GM12878 (cell line): Measurements from ENCODE around the gene LIFR.

Experiments
- HDAC6 ChIP-seq: fragments of 200-600 bp; sonication (generic); IDR thresholded peaks from one replicate; pipeline ENCODE4 v1.8.0; 2017; ENCODE audit warnings: antibody characterized with exemption; ENCODE audit not compliant: unreplicated experiment
- POLR2AphosphoS5 ChIP-seq: IDR thresholded peaks from 2 replicates; pipeline ENCODE4 v1.6.1; 2011; ENCODE audit warnings: mild to moderate bottlenecking, low read length, inconsistent platforms

DNA sequence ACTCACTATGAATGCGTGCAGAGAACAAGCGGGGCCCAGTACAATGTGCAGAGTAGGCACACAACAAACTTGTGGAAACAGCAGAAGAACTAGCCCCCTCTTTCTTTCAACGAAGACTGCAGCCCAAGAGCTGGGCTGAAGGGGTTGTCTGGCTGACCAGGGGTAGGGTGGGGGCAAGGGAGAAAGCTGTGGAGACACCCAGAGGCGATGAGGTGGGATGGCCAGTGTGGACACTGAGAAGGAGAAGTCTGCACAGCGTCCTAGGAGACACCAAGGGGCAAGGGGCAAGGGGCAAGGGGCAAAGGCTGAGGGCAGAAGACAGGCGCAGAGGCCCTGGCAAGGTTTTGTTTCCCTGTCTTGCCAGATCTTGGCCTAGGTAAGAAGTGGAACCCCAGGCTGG, 62.3 kb downstream of the LIFR start:
- TF ChIP-seq POLR2AphosphoS5 (no peak), HDAC6 (no peak)
